Duodenal mucosa (tissue), 2 donors: Measurements from ENCODE around the gene ZNF503.

ENCODE experiments used
- H3K27ac ChIP-seq: one replicate; pipeline ENCODE4 v1.7.0; 2013; ENCODE audit warnings: low read depth, low read length
- H3K27me3 ChIP-seq, 2 donors: one replicate each; pipeline ENCODE4 v1.7.0; 2013; ENCODE audit warnings: low read length in 2 of 2, control low read depth in 1 of 2; ENCODE audit not compliant: insufficient read depth in 2 of 2, control insufficient read depth in 1 of 2
- H3K36me3 ChIP-seq, 2 donors: one replicate each; pipeline ENCODE4 v1.7.0; 2013; ENCODE audit warnings: low read length in 2 of 2, control low read depth in 1 of 2; ENCODE audit not compliant: insufficient read depth in 2 of 2, control insufficient read depth in 1 of 2
- H3K4me1 ChIP-seq, 2 donors: one replicate each; pipeline ENCODE4 v1.7.0; 2013; ENCODE audit warnings: low read length in 2 of 2, control low read depth in 1 of 2; ENCODE audit not compliant: insufficient read depth in 2 of 2, control insufficient read depth in 1 of 2
- H3K4me3 ChIP-seq, 2 donors: one replicate each; pipeline ENCODE4 v1.7.0; 2013; ENCODE audit warnings: low read length in 2 of 2, low read depth in 1 of 2
- H3K9ac ChIP-seq, 2 donors: one replicate each; pipeline ENCODE4 v1.7.0; 2013; ENCODE audit warnings: low read length in 2 of 2, low read depth in 1 of 2
- H3K9me3 ChIP-seq, 2 donors: one replicate each; pipeline ENCODE4 v1.7.0; 2013; ENCODE audit warnings: low read length in 2 of 2, control low read depth in 1 of 2; ENCODE audit not compliant: control insufficient read depth in 1 of 2

The ZNF503 gene

DNA sequence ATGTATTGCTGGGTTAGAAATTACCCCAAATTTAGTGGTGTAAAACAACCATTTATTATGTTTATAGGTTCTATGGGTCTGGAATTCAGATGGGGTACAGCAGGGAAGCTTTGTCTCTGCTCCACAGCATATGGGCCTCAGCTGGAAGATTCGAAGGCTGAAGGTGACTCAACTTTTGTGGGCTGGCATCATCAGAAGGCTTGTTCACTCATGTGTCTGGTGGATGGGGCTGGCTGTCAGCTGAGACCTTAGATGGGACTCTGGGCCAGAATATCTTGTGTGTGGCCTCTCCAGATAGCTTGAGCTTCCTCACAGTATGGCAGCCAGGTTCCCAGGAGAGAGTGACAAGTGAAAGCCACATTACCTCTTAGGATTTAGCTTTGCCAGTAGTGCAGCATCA, 45.9 kb downstream of the ZNF503 start:
- peaks cover 0 to 6% of the 10 kb centered on the region in 2 donors for H3K9me3 ChIP-seq
- peaks cover 0 to 3% of the 10 kb centered on the region in 2 donors for H3K27me3 ChIP-seq
- no peak overlapping the region for H3K9ac ChIP-seq
- H3K4me3 ChIP-seq = no peak overlapping the region
- H3K4me1 ChIP-seq = peaks cover 21 to 26% of the 10 kb centered on the region in 2 donors
- no peak overlapping the region for H3K27ac ChIP-seq
- no peaks in the 10 kb centered on the region for H3K36me3 ChIP-seq

DNA sequence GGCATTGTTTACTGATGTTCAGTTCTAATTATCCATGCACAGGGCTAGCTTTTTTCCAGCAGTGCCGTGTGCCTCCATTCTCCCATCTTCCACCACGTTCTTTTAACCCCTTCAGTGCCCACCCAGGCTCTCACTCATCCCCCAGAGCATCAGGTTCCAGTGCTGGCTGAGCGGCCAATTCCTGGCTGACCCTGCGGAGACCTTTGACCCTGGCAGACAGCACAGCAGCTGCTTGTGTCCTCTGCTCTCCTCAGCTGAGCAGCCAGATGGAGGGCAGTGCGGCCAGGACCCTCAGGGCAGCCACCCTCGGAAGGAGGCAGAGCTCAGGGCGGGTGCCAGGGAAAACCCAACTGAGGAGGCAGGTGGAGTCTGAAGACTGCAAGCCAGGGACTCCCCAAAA, 48.4 kb downstream of the ZNF503 start:
- Histone ChIP-seq H3K27me3 (peaks cover 0 to 3% of the 10 kb centered on the region in 2 donors), H3K4me3 (no peak overlapping the region), H3K9ac (no peak overlapping the region), H3K36me3 (no peaks in the 10 kb centered on the region), H3K27ac (no peak overlapping the region), H3K4me1 (peaks cover 6 to 9% of the 10 kb centered on the region in 2 donors), H3K9me3 (peaks cover 0 to 6% of the 10 kb centered on the region in 2 donors)

DNA sequence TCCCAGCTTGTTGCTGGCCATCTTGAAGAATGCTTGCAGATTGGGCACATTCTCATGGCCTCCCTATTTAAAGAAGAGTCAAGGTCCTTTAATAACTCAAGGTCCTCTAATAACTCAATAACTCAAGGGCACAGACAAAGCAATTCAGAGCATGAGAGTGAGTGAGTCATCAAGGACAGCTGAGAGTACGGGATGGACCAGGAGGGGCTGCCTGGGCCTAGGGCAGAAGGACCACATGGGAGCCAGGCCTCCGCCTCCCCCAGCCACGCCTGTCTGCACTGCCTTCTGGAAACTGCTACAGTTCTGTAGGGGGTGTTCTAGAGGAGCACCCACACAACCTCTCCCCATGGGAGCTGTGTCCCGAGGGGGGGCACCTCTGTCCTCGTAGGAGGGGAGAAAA, 48.9 kb downstream of the ZNF503 start:
- peaks cover 2 to 5% of the 10 kb centered on the region in 2 donors for H3K4me1 ChIP-seq
- H3K36me3 ChIP-seq = no peaks in the 10 kb centered on the region
- H3K27ac ChIP-seq = no peak overlapping the region
- H3K27me3 ChIP-seq = peaks cover 0 to 3% of the 10 kb centered on the region in 2 donors
- peaks cover 0 to 6% of the 10 kb centered on the region in 2 donors for H3K9me3 ChIP-seq
- no peak overlapping the region for H3K4me3 ChIP-seq
- H3K9ac ChIP-seq = no peak overlapping the region

DNA sequence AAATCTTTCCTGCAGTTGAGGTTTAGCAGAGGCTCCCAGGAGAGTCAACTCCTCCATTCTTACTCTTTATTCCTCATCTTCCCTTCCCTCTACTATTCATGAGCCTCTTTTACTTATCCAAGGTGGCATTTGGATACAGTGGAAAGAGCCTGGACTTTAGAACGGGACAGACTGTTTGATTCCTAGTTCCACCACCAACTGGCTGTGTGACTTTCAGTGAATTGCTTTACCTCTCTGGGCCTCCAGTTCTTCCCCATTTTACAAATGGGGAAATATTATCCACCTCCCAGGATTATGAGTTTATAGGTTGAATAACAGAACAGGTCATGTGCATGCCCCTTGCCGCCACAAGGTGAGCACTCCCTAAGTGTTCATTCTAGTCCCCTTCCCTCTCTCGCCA, 49.9 kb downstream of the ZNF503 start:
- no peaks in the 10 kb centered on the region for H3K4me1 ChIP-seq
- H3K27me3 ChIP-seq = peaks cover 0 to 3% of the 10 kb centered on the region in 2 donors
- H3K4me3 ChIP-seq = no peak overlapping the region
- H3K9me3 ChIP-seq = peaks cover 0 to 6% of the 10 kb centered on the region in 2 donors
- H3K36me3 ChIP-seq = no peaks in the 10 kb centered on the region
- H3K27ac ChIP-seq = no peak overlapping the region
- no peak overlapping the region for H3K9ac ChIP-seq

DNA sequence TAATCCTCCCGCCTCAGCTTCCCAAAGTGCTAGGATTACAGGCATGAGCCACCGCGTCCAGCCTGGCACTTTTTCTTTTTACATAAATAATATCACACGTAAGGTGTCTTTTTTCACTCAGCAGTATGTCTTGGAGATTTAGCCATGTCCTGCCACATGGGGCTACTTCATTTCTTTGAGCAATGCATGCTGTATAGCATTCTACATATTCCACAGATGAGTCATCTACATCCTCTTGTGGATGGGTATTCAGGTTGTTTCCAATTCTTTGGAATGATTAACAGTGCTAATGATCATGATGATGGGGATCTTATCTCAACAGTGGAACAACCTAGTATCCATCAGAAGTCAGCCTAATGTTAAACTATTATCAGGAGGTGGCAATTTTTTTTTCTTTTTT, 50.8 kb downstream of the ZNF503 start:
- Histone ChIP-seq H3K36me3 (no peaks in the 10 kb centered on the region), H3K9ac (no peak overlapping the region), H3K4me3 (no peak overlapping the region), H3K9me3 (peaks cover 0 to 5% of the 10 kb centered on the region in 2 donors), H3K4me1 (no peaks in the 10 kb centered on the region), H3K27me3 (peaks cover 0 to 3% of the 10 kb centered on the region in 2 donors), H3K27ac (no peak overlapping the region)
